CD4-positive, alpha-beta memory T cell (primary cell): ENCODE results near the gene SMAD6. TPM values are rescaled to one million over a fixed set of nuclear protein-coding genes. Genes with fewer than 3 reads are reported as not detected.

ENCODE experiments used
- polyA plus RNA-seq, 2 donors: library from polyadenylated mRNA; unstranded; fragments of 300-500 nt; fragmentation: Illumina TruSeq; gene quantifications; one replicate each; pipeline ENCODE4 v1.2.3, GENCODE V29; 2021
- total RNA-seq, 2 experiments: library from RNA; stranded (reverse); gene quantifications; one replicate each; pipeline ENCODE4 v1.2.3, GENCODE V29; 2021

The SMAD6 gene
- total and polyA plus RNA-seq, 4 experiments from 2014 or later = 0.09 to 0.11 TPM; not detected in 2

Other genes starting within 250 kb of the SMAD6 start
- gene SNAPC5, start 204.5 kb upstream of the SMAD6 start, total RNA-seq = 10 to 100 TPM; 32.5 to 36.6 TPM
- 10 to 100 TPM; 58.2 to 76.1 TPM for gene SNAPC5, start 204.5 kb upstream of the SMAD6 start, polyA plus RNA-seq
- 1,000 to 10,000 TPM; 3,820 to 4,004 TPM for gene RPL4, start 197.4 kb upstream of the SMAD6 start, total RNA-seq
- gene RPL4, start 197.4 kb upstream of the SMAD6 start, polyA plus RNA-seq = 1,000 to 10,000 TPM; 1,070 to 1,459 TPM
- 1 to 10 TPM; 5.1 to 6.5 TPM for gene ZWILCH, start 196.9 kb upstream of the SMAD6 start, total RNA-seq
- 1 to 10 TPM; 6.2 to 7.2 TPM for gene ZWILCH, start 196.9 kb upstream of the SMAD6 start, polyA plus RNA-seq
- not detected for gene LCTL, start 136.2 kb upstream of the SMAD6 start, total RNA-seq
- not detected for gene LCTL, start 136.2 kb upstream of the SMAD6 start, polyA plus RNA-seq